HG02885 (cell line): ENCODE results near the gene PID1.

Experiments
- ATAC-seq: cut with Tn5 transposase; IDR thresholded peaks from one replicate; pipeline ENCODE4 v1.9.1; 2021; ENCODE audit warnings: mild to moderate bottlenecking; ENCODE audit not compliant: unreplicated experiment, poor library complexity

Gene PID1

GRCh38 chr2:229174794-229175496, 96.1 kb downstream of the PID1 start:
- no peak for ATAC-seq

- no peak for ATAC-seq
These were observed 97.2 kb downstream of the PID1 start for GRCh38 chr2:229173825-229174359.

GRCh38 chr2:229170916-229171315, 100.2 kb downstream of the PID1 start:
- ATAC-seq = no peak

GRCh38 chr2:229170171-229170570, 100.9 kb downstream of the PID1 start:
- no peak for ATAC-seq

- no peak for ATAC-seq
These were observed 101.3 kb downstream of the PID1 start for GRCh38 chr2:229169751-229170150.

- no peak for ATAC-seq
These were observed 106.4 kb downstream of the PID1 start for GRCh38 chr2:229164545-229165249.

- no peak for ATAC-seq
These were observed 107.2 kb downstream of the PID1 start for GRCh38 chr2:229163893-229164292.

- no peak for ATAC-seq
These were observed 109.1 kb downstream of the PID1 start for GRCh38 chr2:229162015-229162414.

- no peak for ATAC-seq
These were observed 110.1 kb downstream of the PID1 start for GRCh38 chr2:229160984-229161383.

GRCh38 chr2:229160180-229160579, 110.9 kb downstream of the PID1 start:
- no peak for ATAC-seq

- ATAC-seq = no peak
These were observed 111.7 kb downstream of the PID1 start for GRCh38 chr2:229159405-229159804.

GRCh38 chr2:229154381-229154780, 116.7 kb downstream of the PID1 start:
- ATAC-seq = no peak

- no peak for ATAC-seq
These were observed 117.1 kb downstream of the PID1 start for GRCh38 chr2:229153951-229154350.

GRCh38 chr2:229153267-229153666, 117.8 kb downstream of the PID1 start:
- no peak for ATAC-seq

GRCh38 chr2:229152674-229153073, 118.4 kb downstream of the PID1 start:
- ATAC-seq = no peak

- ATAC-seq = no peak
These were observed 120.8 kb downstream of the PID1 start for GRCh38 chr2:229150317-229150716.

GRCh38 chr2:229141424-229142025, 129.6 kb downstream of the PID1 start:
- ATAC-seq = no peak

GRCh38 chr2:229137639-229138038, 133.4 kb downstream of the PID1 start:
- no peak for ATAC-seq

- ATAC-seq = no peak
These were observed 134.0 kb downstream of the PID1 start for GRCh38 chr2:229137066-229137465.

GRCh38 chr2:229133155-229133772, 137.8 kb downstream of the PID1 start:
- no peak for ATAC-seq

GRCh38 chr2:229132236-229132635, 138.9 kb downstream of the PID1 start:
- ATAC-seq = no peak
